OCI-LY7 (cell line): ENCODE data around the gene CDK15. TPM values are rescaled to one million over a fixed set of nuclear protein-coding genes. Genes with fewer than 3 reads are reported as not detected.

ENCODE experiments used
- BruUV-seq: library from RNA; stranded (reverse); fragments of 400-500 nt; replicated peaks from 2 replicates; lab custom pipeline; 2021; lab: Mats Ljungman, UMichigan
- CTCF ChIA-PET: fragments of 300-600 bp; sonication (Branson Sonifier 250); formaldehyde crosslinking; loops from one replicate; lab custom pipeline; 2022; ENCODE audit warnings: antibody characterized with exemption; ENCODE audit not compliant: unreplicated experiment; lab: Charles Lee
- POLR2A ChIA-PET: fragments of 300-600 bp; sonication (Branson Sonifier 250); formaldehyde crosslinking; loops from one replicate; lab custom pipeline; 2022; ENCODE audit warnings: antibody characterized with exemption; lab: Charles Lee
- DNase-seq: peaks from one replicate; pipeline ENCODE4 v3.0.0-alpha.2; 2015; ENCODE audit warnings: low spot score
- H2AFZ ChIP-seq: fragments of 200-600 bp; sonication (generic), shearing (Covaris generic); 2 replicates; pipeline ENCODE4 v1.6.1; 2014; ENCODE audit warnings: mild to moderate bottlenecking, antibody characterized with exemption, low read length, moderate library complexity
- H3K27ac ChIP-seq: fragments of 200-600 bp; sonication (generic); 2 replicates; pipeline ENCODE4 v1.5.1; 2014; ENCODE audit warnings: mixed run types, low read depth, mild to moderate bottlenecking, moderate library complexity, low read length, inconsistent platforms; ENCODE audit not compliant: poor library complexity, severe bottlenecking
- H3K36me3 ChIP-seq: fragments of 200-600 bp; sonication (generic); 2 replicates; pipeline ENCODE4 v1.6.1; 2014; ENCODE audit warnings: mild to moderate bottlenecking, antibody characterized with exemption, low read length, moderate library complexity, mixed read lengths; ENCODE audit not compliant: insufficient read depth
- H3K4me1 ChIP-seq: fragments of 200-600 bp; sonication (generic); 2 replicates; pipeline ENCODE4 v1.5.1; 2014; ENCODE audit warnings: mild to moderate bottlenecking, low read length; ENCODE audit not compliant: insufficient read depth, poor library complexity, severe bottlenecking
- H3K4me2 ChIP-seq: fragments of 200-600 bp; sonication (generic); 2 replicates; pipeline ENCODE4 v1.6.1; 2014; ENCODE audit warnings: mild to moderate bottlenecking, low read length
- H3K4me3 ChIP-seq: fragments of 200-600 bp; sonication (generic); 2 replicates; pipeline ENCODE4 v1.5.1; 2014; ENCODE audit warnings: mild to moderate bottlenecking, low read depth, low read length; ENCODE audit not compliant: poor library complexity, severe bottlenecking
- H3K79me2 ChIP-seq: fragments of 200-600 bp; sonication (generic); 2 replicates; pipeline ENCODE4 v1.6.1; 2016; ENCODE audit warnings: low read depth, mild to moderate bottlenecking, low read length, moderate library complexity, mixed read lengths; ENCODE audit not compliant: insufficient read depth
- H3K9me2 ChIP-seq: fragments of 200-600 bp; sonication (generic); 2 replicates; pipeline ENCODE4 v1.6.1; 2016; ENCODE audit warnings: mild to moderate bottlenecking, low read length, mixed read lengths; ENCODE audit not compliant: insufficient read depth
- H3K9me3 ChIP-seq: fragments of 200-600 bp; sonication (generic); 2 replicates; pipeline ENCODE4 v1.6.1; 2014; ENCODE audit warnings: mild to moderate bottlenecking, mixed run types, low read length, mixed read lengths
- H4K20me1 ChIP-seq: fragments of 200-600 bp; sonication (generic); 2 replicates; pipeline ENCODE4 v1.6.1; 2014; ENCODE audit warnings: mild to moderate bottlenecking, antibody characterized with exemption, low read length, moderate library complexity, mixed read lengths; ENCODE audit not compliant: insufficient read depth
- CTCF ChIP-seq: fragments of 200-600 bp; sonication (generic); conservative IDR thresholded peaks from 2 replicates; pipeline ENCODE4 v1.5.1; 2014; ENCODE audit warnings: mild to moderate bottlenecking, antibody characterized with exemption, low read length, moderate library complexity, mixed read lengths
- EZH2phosphoT487 ChIP-seq: fragments of 200-600 bp; sonication (generic); IDR thresholded peaks from 2 replicates; pipeline ENCODE4 v1.6.1; 2018; ENCODE audit warnings: low read depth, borderline replicate concordance, mild to moderate bottlenecking, mixed run types, antibody characterized with exemption, low read length, moderate library complexity, mixed read lengths
- intact Hi-C: fragments of 100-400 bp; cut with micrococcal nuclease; formaldehyde crosslinking; loops from one replicate; pipeline ENCODE4 v1.10.0; 2022; ENCODE audit not compliant: unreplicated experiment
- total RNA-seq, 2 experiments: library from RNA; depleted of rRNA in 1 of 2; stranded (reverse); fragments of >200 nt in 1 of 2; shearing (Covaris generic) in 1 of 2; gene quantifications; 2 replicates each; pipeline ENCODE4 v1.2.3, GENCODE V29; 2014 to 2022

Gene CDK15
- total RNA-seq, 2 experiments from 2014 or later: not detected

- Histone ChIP-seq H3K9me2 (no peaks in the 10 kb centered on the region), H3K27ac (no peak overlapping the region), H3K9me3 (no peaks in the 10 kb centered on the region), H3K4me1 (no peaks in the 10 kb centered on the region), H3K4me2 (no peak overlapping the region), H2AFZ (no peak overlapping the region), H3K36me3 (no peaks in the 10 kb centered on the region), H3K4me3 (no peak overlapping the region), H3K79me2 (no peaks in the 10 kb centered on the region), H4K20me1 (no peaks in the 10 kb centered on the region)
- DNase-seq: no peak
- POLR2A ChIA-PET: no interaction called here
- intact Hi-C loops: no loop called here
- CTCF ChIA-PET: no interaction called here
- TF ChIP-seq CTCF (no peak), EZH2phosphoT487 (no peak)
- no TSS peak for BruUV-seq
Observed at GRCh38 chr2:201932511-201932910, 126.2 kb downstream of the CDK15 start.

DNA sequence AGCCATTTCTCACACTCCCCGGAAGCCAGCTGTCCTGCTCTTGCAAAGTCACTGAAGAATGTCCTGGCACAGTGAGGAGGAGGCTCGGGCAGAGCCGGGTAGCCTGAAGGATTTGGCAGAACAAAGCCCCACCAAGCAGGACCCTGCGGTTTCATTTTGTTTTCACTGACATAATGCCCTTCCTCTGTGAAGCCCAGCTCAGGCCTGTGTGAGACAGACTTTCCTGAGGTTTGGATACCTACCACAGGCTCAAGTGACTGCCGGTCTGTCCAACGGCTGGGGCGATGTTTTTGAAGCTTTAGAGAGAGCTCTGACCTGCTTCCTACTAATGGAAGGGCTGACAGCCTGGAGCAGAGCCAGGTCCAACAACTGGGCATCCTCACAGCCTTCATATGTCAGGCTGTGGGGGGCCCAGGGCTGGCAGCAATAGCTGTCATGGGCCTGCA, 127.5 kb downstream of the CDK15 start:
- intact Hi-C loops: no loop called here
- no peaks in the 10 kb centered on the region for H3K9me3 ChIP-seq
- H2AFZ ChIP-seq: no peak overlapping the region
- H3K36me3 ChIP-seq: no peaks in the 10 kb centered on the region
- no peak overlapping the region for H3K4me3 ChIP-seq
- no peak overlapping the region for H3K4me2 ChIP-seq
- H3K27ac ChIP-seq: no peak overlapping the region
- CTCF ChIA-PET: no interaction called here
- no TSS peak for BruUV-seq
- no peak for TF ChIP-seq CTCF
- no peak for TF ChIP-seq EZH2phosphoT487
- no peak for DNase-seq
- no peaks in the 10 kb centered on the region for H4K20me1 ChIP-seq
- no peaks in the 10 kb centered on the region for H3K79me2 ChIP-seq
- no peaks in the 10 kb centered on the region for H3K4me1 ChIP-seq
- H3K9me2 ChIP-seq: no peaks in the 10 kb centered on the region
- POLR2A ChIA-PET: no interaction called here

DNA sequence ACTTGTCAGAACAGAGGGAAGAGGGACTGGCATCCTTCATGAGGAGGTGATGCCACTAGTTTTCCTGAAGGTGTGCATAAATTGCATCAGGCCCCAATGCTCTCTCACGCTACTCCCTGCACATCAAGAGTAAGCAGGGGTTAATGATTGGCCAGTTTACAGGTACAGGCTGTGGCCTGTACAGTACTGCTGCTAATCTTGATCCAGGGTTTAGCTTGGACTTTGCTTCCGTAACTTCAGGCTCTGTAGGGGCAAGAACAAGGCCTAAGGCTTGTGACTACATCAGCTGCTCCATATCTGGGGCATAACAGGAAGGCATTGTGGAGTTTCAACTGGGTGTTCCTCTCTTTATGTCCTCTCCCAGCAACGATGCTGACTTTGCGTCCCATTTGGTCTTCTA, 130.5 kb downstream of the CDK15 start:
- no peak overlapping the region for H2AFZ ChIP-seq

More for the DNA sequence above, 130.5 kb downstream of the CDK15 start:
- intact Hi-C loops: no loop called here
- H3K4me1 ChIP-seq: no peaks in the 10 kb centered on the region
- POLR2A ChIA-PET: interaction anchor here (1.0 kb wide), 1 partner anchor 15 kb away, joined by 4 read pairs; no protein-coding TSS in a partner anchor
- H3K27ac ChIP-seq: no peak overlapping the region
- TF ChIP-seq CTCF: no peak
- no peak for TF ChIP-seq EZH2phosphoT487
- H4K20me1 ChIP-seq: no peaks in the 10 kb centered on the region
- no peaks in the 10 kb centered on the region for H3K36me3 ChIP-seq
- no peaks in the 10 kb centered on the region for H3K79me2 ChIP-seq
- no peaks in the 10 kb centered on the region for H3K9me2 ChIP-seq
- BruUV-seq: no TSS peak
- CTCF ChIA-PET: no interaction called here
- H3K4me2 ChIP-seq: no peak overlapping the region
- H3K4me3 ChIP-seq: no peak overlapping the region
- no peaks in the 10 kb centered on the region for H3K9me3 ChIP-seq
- no peak for DNase-seq
